GM13976 (cell line): Measurements from ENCODE around the gene GNPTAB.

ENCODE experiments used
- DNase-seq: peaks from one replicate; pipeline ENCODE4 v3.0.0; 2012; ENCODE audit warnings: low spot score
- CTCF ChIP-seq: IDR thresholded peaks from 2 replicates; pipeline ENCODE4 v1.5.1; 2012; ENCODE audit warnings: borderline replicate concordance, mild to moderate bottlenecking; ENCODE audit not compliant: insufficient read depth; ENCODE audit errors: extremely low read depth, missing control alignments, control extremely low read depth
- in situ Hi-C: fragments of 300-500 bp; cut with MboI; formaldehyde crosslinking; loops from one replicate; pipeline ENCODE4 v1.12.0; 2022; ENCODE audit warnings: low sequenced_read_pairs, mixed read lengths, inconsistent platforms; ENCODE audit not compliant: unreplicated experiment

The GNPTAB gene

DNA sequence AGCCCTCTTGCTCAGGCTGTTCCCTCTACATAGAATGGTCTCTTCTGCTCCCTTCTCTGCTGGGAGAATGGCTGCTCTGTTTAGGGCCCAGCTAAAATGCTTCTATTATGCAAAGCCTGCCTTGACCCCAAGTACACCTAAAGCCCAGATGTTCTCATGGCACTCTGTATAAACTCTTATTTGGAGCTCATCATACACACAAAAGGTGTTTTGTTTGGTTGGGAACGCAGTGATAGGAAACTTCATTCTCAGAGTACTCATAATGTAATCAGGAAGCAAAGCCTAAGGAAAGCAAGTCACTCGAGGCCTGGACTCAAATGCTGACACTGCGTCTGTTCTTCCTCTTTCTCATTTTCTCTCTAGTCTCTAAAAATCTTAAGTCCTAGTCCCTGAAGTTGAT lies 53.3 kb downstream of the GNPTAB start:
- no peak for DNase-seq
- TF ChIP-seq CTCF, result no peak
- in situ Hi-C loops, result loop anchor here (10.0 kb wide), 1 partner anchor 137 kb away; no protein-coding TSS in a partner anchor

DNA sequence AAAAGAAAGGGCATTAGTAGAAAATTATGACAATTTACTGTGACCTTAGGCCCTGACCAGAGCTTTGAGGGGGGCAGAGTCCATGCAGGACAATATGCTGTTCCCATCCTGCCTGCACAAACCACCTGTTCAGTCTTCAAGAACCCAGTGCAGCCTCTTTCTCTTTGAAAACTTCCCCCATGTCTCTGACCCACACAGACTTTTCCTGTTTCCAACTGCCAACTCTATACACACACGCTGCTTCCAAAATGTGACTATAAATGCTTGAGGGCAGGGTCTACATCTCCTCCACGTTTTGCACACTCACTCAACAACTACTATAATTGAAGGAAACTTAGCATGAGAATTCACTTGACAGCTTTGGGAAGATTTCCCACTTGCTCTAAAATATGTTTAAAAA lies 54.9 kb downstream of the GNPTAB start:
- TF ChIP-seq CTCF, result no peak
- DNase-seq, result no peak
- in situ Hi-C loops, result loop anchor here (10.0 kb wide), 1 partner anchor 139 kb away; no protein-coding TSS in a partner anchor

GRCh38 chr12:101773650-101774162 lies 57.1 kb downstream of the GNPTAB start:
- in situ Hi-C loops, result loop anchor here (10.0 to 25.0 kb wide), 2 partner anchors 141 to 361 kb away; partner anchors contain the start of gene ARL1
- TF ChIP-seq CTCF, result peak; percentile 75
- peak; percentile 79 for DNase-seq

GRCh38 chr12:101772012-101772775 lies 58.6 kb downstream of the GNPTAB start:
- in situ Hi-C loops, result loop anchor here (10.0 to 25.0 kb wide), 2 partner anchors 143 to 360 kb away; partner anchors contain the start of gene ARL1
- no peak for TF ChIP-seq CTCF
- DNase-seq, result no peak

- DNase-seq, result no peak
- in situ Hi-C loops, result loop anchor here (10.0 to 25.0 kb wide), 3 partner anchors 145 to 358 kb away; partner anchors contain the start of gene ARL1
- no peak for TF ChIP-seq CTCF
Measured at GRCh38 chr12:101769865-101770264, 60.9 kb downstream of the GNPTAB start.

DNA sequence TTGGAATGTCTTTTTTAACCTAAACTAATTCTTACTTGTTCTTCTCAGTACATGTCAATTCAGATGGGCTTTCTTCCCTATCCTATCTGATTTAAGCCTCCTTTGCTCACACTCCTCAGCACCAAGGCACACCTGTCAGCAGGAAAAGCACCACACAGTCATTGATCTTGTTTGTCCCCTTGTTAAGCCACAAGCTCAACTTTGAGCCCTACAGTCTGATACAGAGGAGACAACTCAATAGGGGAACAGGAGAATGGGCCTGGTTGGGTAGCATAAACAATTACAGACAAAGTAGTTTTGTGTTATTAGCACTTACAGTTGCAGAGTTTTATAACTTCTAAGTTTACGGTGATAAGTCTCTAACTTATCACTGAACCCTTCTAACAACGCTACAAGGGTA lies 62.0 kb downstream of the GNPTAB start:
- DNase-seq, result no peak
- TF ChIP-seq CTCF, result no peak
- in situ Hi-C loops, result loop anchor here (10.0 to 25.0 kb wide), 2 partner anchors 274 to 356 kb away; partner anchors contain the start of gene ARL1
